ENCODE results near the gene RGS6.

The RGS6 gene

DNA sequence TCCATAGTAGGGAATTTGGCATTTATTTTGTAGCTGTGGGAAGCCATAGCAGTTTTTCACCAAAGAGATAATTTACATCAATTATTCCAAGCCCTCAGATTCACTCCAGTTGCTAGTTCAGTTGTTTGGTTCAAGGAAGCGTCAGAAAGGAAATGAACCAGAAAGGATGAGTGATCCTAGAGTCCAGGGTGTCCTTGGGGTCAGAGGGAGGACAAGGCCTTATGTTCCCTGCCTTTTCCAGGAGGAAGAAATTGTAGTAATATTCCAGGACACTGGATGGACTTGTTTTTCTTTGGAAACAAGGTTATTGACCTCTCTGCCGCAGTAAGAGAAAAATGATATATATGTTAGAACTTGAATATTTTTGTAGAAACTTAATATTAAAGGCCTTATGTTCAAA is 409.5 kb downstream of the RGS6 start:
- Histone ChIP-seq H3K4me3 (ENCODE audit: low read depth, low read length) (no peak overlapping the region), H3K36me3 (ENCODE audit: insufficient read depth, low read length) (no peaks in the 10 kb centered on the region), H3K27me3 (ENCODE audit: insufficient read depth, low read length) (no peaks in the 10 kb centered on the region), H3K4me1 (ENCODE audit: control insufficient read depth, insufficient read depth, low read length, unreplicated experiment) (no peaks in the 10 kb centered on the region), H2AFZ (ENCODE audit: low read length, unreplicated experiment) (no peak overlapping the region), H3K27ac (ENCODE audit: low read depth, low read length) (no peak overlapping the region), H3K79me2 (ENCODE audit: control insufficient read depth, insufficient read depth, low read length, unreplicated experiment) (no peaks in the 10 kb centered on the region)

DNA sequence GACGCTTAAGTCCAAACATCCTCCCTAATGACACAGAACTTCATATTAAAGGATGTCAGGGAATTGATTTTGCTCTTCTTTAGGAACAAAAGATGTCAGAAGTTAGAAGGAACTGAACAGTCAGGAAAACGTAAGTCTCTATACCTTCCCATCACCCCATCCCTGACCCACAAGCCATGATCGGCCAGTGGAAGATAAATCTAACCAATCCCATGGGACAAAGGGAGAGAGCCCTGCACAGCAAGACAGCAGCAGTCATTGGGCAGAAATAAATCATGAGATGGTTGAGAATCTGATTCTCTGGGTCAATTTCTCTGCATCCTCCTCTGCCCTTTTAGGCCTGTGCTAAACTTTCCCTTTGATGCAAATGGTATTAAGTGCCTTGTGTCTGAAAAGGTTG is 414.9 kb downstream of the RGS6 start:
- Histone ChIP-seq H3K36me3 (ENCODE audit: insufficient read depth, low read length) (no peaks in the 10 kb centered on the region), H3K4me3 (ENCODE audit: low read depth, low read length) (no peak overlapping the region), H3K27ac (ENCODE audit: low read depth, low read length) (no peak overlapping the region), H3K79me2 (ENCODE audit: control insufficient read depth, insufficient read depth, low read length, unreplicated experiment) (no peaks in the 10 kb centered on the region), H3K4me1 (ENCODE audit: control insufficient read depth, insufficient read depth, low read length, unreplicated experiment) (no peaks in the 10 kb centered on the region), H3K27me3 (ENCODE audit: insufficient read depth, low read length) (no peaks in the 10 kb centered on the region), H2AFZ (ENCODE audit: low read length, unreplicated experiment) (no peak overlapping the region)

- Histone ChIP-seq H3K27ac (ENCODE audit: low read depth, low read length) (no peak overlapping the region), H3K36me3 (ENCODE audit: insufficient read depth, low read length) (no peaks in the 10 kb centered on the region), H2AFZ (ENCODE audit: low read length, unreplicated experiment) (no peak overlapping the region), H3K4me3 (ENCODE audit: low read depth, low read length) (no peak overlapping the region), H3K27me3 (ENCODE audit: insufficient read depth, low read length) (no peaks in the 10 kb centered on the region), H3K79me2 (ENCODE audit: control insufficient read depth, insufficient read depth, low read length, unreplicated experiment) (no peaks in the 10 kb centered on the region), H3K4me1 (ENCODE audit: control insufficient read depth, insufficient read depth, low read length, unreplicated experiment) (no peaks in the 10 kb centered on the region)
Measured at GRCh38 chr14:72350215-72350614, 418.0 kb downstream of the RGS6 start.

DNA sequence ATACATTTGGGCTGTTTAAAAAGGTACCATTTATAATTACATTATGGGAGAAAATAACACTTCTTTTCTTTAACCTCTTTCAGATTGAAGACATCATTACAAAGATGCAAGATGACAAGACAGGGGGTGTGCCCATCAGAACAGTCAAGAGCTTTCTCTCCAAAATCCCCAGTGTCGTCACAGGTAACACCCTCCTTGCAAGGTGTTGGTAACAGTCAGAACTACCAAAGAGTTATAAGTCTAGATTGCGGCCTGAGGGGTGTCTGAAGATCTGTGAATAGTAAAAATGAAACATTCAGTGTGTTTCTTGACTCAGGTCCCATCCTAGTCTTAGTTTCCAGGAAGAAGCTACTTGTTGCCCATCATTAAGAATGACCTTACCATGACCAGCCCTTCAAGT is 419.8 kb downstream of the RGS6 start:
- Histone ChIP-seq H3K4me1 (ENCODE audit: control insufficient read depth, insufficient read depth, low read length, unreplicated experiment) (no peaks in the 10 kb centered on the region), H2AFZ (ENCODE audit: low read length, unreplicated experiment) (no peak overlapping the region), H3K79me2 (ENCODE audit: control insufficient read depth, insufficient read depth, low read length, unreplicated experiment) (no peaks in the 10 kb centered on the region), H3K27ac (ENCODE audit: low read depth, low read length) (no peak overlapping the region), H3K27me3 (ENCODE audit: insufficient read depth, low read length) (no peaks in the 10 kb centered on the region), H3K4me3 (ENCODE audit: low read depth, low read length) (no peak overlapping the region), H3K36me3 (ENCODE audit: insufficient read depth, low read length) (no peaks in the 10 kb centered on the region)

DNA sequence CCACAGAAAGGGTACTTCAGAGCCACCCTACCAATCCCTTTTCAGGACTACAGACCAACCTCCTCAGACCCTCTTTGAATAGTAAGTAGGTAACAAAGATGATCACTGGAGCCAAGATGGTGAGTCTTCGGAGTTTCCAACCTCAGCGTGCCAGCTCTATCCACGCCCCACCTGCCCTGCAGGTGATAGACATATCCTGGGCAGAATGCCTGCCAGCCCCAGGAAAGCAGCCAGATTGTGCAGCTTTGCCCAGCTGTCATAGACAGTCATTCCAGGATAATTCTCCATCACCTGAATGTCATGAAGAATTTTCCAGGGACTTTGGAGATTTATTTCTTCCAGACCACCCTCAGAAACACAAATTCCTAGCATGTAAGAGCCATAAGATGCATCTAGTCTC is 434.4 kb downstream of the RGS6 start:
- Histone ChIP-seq H3K79me2 (ENCODE audit: control insufficient read depth, insufficient read depth, low read length, unreplicated experiment) (no peaks in the 10 kb centered on the region), H3K4me1 (ENCODE audit: control insufficient read depth, insufficient read depth, low read length, unreplicated experiment) (no peaks in the 10 kb centered on the region), H3K27ac (ENCODE audit: low read depth, low read length) (no peak overlapping the region), H3K36me3 (ENCODE audit: insufficient read depth, low read length) (no peaks in the 10 kb centered on the region), H2AFZ (ENCODE audit: low read length, unreplicated experiment) (no peak overlapping the region), H3K27me3 (ENCODE audit: insufficient read depth, low read length) (no peaks in the 10 kb centered on the region), H3K4me3 (ENCODE audit: low read depth, low read length) (no peak overlapping the region)

DNA sequence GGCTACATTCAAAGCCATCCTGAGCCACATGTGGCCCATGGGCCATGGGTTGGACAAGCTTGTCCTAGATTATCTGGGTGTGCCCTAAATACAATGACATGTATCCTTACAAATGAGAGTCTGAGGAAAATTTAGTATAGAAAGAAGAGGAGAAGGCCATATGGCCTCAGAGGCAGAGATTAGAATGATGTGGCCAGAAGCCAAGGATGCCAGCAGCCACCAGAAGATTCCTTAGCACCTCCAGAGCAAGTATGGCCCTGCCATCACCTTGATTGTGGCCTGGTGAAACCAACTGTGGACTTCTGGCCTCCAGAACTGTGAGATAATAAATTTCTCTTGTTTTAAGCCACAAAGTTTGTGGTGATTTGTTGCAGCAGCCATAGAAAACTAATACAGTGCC is 436.9 kb downstream of the RGS6 start:
- H3K27me3 ChIP-seq (ENCODE audit: insufficient read depth, low read length) = no peaks in the 10 kb centered on the region
- H3K4me3 ChIP-seq (ENCODE audit: low read depth, low read length) = no peak overlapping the region
- no peaks in the 10 kb centered on the region for H3K79me2 ChIP-seq (ENCODE audit: control insufficient read depth, insufficient read depth, low read length, unreplicated experiment)
- H3K36me3 ChIP-seq (ENCODE audit: insufficient read depth, low read length) = no peaks in the 10 kb centered on the region
- no peak overlapping the region for H2AFZ ChIP-seq (ENCODE audit: low read length, unreplicated experiment)
- no peaks in the 10 kb centered on the region for H3K4me1 ChIP-seq (ENCODE audit: control insufficient read depth, insufficient read depth, low read length, unreplicated experiment)
- no peak overlapping the region for H3K27ac ChIP-seq (ENCODE audit: low read depth, low read length)

GRCh38 chr14:72377016-72377415 is 444.8 kb downstream of the RGS6 start:
- Histone ChIP-seq H3K79me2 (ENCODE audit: control insufficient read depth, insufficient read depth, low read length, unreplicated experiment) (no peaks in the 10 kb centered on the region), H3K4me3 (ENCODE audit: low read depth, low read length) (no peak overlapping the region), H3K4me1 (ENCODE audit: control insufficient read depth, insufficient read depth, low read length, unreplicated experiment) (no peaks in the 10 kb centered on the region), H3K36me3 (ENCODE audit: insufficient read depth, low read length) (no peaks in the 10 kb centered on the region), H3K27ac (ENCODE audit: low read depth, low read length) (no peak overlapping the region), H2AFZ (ENCODE audit: low read length, unreplicated experiment) (no peak overlapping the region), H3K27me3 (ENCODE audit: insufficient read depth, low read length) (0 out of 2 replicates have a peak, but pooled peaks cover 4% of the 10 kb centered on the region)

DNA sequence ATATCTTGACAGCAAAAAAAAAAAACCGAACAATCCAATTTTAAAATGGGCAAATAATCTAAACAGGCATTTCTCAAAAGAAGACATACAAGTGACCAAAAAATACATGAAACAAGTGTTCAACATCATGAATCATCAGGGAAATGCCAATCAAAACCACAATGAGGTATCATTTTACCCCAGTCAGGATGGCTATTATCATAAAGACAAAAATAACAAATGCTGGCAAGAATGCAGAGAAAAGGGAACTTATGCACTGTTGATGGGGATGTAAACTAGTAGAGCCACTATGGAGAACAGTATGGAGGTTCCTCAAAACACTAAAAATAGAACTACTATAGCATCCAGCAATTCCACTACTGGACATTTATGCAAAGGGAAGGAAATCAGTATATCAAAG is 448.2 kb downstream of the RGS6 start:
- Histone ChIP-seq H3K27me3 (ENCODE audit: insufficient read depth, low read length) (peaks cover 22% of the 10 kb centered on the region; the same call in 1 of the 2 replicates), H3K36me3 (ENCODE audit: insufficient read depth, low read length) (no peaks in the 10 kb centered on the region), H3K79me2 (ENCODE audit: control insufficient read depth, insufficient read depth, low read length, unreplicated experiment) (no peaks in the 10 kb centered on the region), H3K4me1 (ENCODE audit: control insufficient read depth, insufficient read depth, low read length, unreplicated experiment) (no peaks in the 10 kb centered on the region), H3K4me3 (ENCODE audit: low read depth, low read length) (no peak overlapping the region), H2AFZ (ENCODE audit: low read length, unreplicated experiment) (no peak overlapping the region), H3K27ac (ENCODE audit: low read depth, low read length) (no peak overlapping the region)

GRCh38 chr14:72383865-72384264 is 451.6 kb downstream of the RGS6 start:
- Histone ChIP-seq H3K4me1 (ENCODE audit: control insufficient read depth, insufficient read depth, low read length, unreplicated experiment) (no peaks in the 10 kb centered on the region), H3K36me3 (ENCODE audit: insufficient read depth, low read length) (no peaks in the 10 kb centered on the region), H3K27ac (ENCODE audit: low read depth, low read length) (no peak overlapping the region), H3K79me2 (ENCODE audit: control insufficient read depth, insufficient read depth, low read length, unreplicated experiment) (no peaks in the 10 kb centered on the region), H3K4me3 (ENCODE audit: low read depth, low read length) (peak overlapping the region; percentile 40), H3K27me3 (ENCODE audit: insufficient read depth, low read length) (peaks cover 25% of the 10 kb centered on the region), H2AFZ (ENCODE audit: low read length, unreplicated experiment) (no peak overlapping the region)

- Histone ChIP-seq H3K4me3 (ENCODE audit: low read depth, low read length) (no peak overlapping the region), H3K36me3 (ENCODE audit: insufficient read depth, low read length) (no peaks in the 10 kb centered on the region), H2AFZ (ENCODE audit: low read length, unreplicated experiment) (no peak overlapping the region), H3K79me2 (ENCODE audit: control insufficient read depth, insufficient read depth, low read length, unreplicated experiment) (no peaks in the 10 kb centered on the region), H3K27me3 (ENCODE audit: insufficient read depth, low read length) (peaks cover 26% of the 10 kb centered on the region), H3K27ac (ENCODE audit: low read depth, low read length) (no peak overlapping the region), H3K4me1 (ENCODE audit: control insufficient read depth, insufficient read depth, low read length, unreplicated experiment) (no peaks in the 10 kb centered on the region)
Measured at GRCh38 chr14:72387726-72388125, 455.5 kb downstream of the RGS6 start.

DNA sequence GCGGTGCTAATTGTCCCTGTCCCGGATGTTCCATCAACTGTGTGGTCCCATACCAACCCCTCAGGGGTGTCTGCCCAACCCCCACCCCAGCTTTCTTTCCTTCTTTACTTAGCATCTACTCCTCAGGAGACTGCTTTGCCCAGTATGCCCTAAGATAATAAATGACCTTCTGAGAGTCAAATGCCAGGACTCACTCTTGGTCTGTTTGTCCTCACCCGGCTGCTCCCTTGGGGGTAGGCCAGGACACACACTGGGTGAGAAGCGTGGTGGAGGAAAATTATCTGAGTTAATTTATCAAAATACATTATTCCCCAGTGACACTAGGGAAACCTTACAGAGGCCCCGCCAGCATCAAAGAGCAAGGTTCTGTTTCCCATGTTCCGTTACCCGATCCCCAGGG is 457.0 kb downstream of the RGS6 start:
- Histone ChIP-seq H3K4me1 (ENCODE audit: control insufficient read depth, insufficient read depth, low read length, unreplicated experiment) (no peaks in the 10 kb centered on the region), H2AFZ (ENCODE audit: low read length, unreplicated experiment) (no peak overlapping the region), H3K36me3 (ENCODE audit: insufficient read depth, low read length) (no peaks in the 10 kb centered on the region), H3K27me3 (ENCODE audit: insufficient read depth, low read length) (peaks cover 20% of the 10 kb centered on the region), H3K79me2 (ENCODE audit: control insufficient read depth, insufficient read depth, low read length, unreplicated experiment) (no peaks in the 10 kb centered on the region), H3K4me3 (ENCODE audit: low read depth, low read length) (no peak overlapping the region), H3K27ac (ENCODE audit: low read depth, low read length) (no peak overlapping the region)

Measured in ACC112 (cell line).